Esophagus mucosa (tissue), 1 donor: ENCODE measurements around the gene CADPS. TPM values are rescaled to one million over a fixed set of nuclear protein-coding genes. Genes with fewer than 3 reads are reported as not detected.

Experiments
- ATAC-seq: fragments of 200-7000 bp; cut with Tn5 transposase; one replicate; pipeline ENCODE4 v1.9.1; 2020
- total RNA-seq: library from RNA; stranded (reverse); gene quantifications from one replicate; pipeline ENCODE4 v1.2.4, GENCODE V29; 2023
- donor health status: DM: yes; HTN: yes; CAD: no.

CADPS gene
- total RNA-seq, 1 donor from 2014 or later: 0.08 TPM

- no peak for ATAC-seq
Observed at GRCh38 chr3:62493109-62493801, 382.0 kb downstream of the CADPS start.

GRCh38 chr3:62482961-62483360, 392.3 kb downstream of the CADPS start:
- no peak for ATAC-seq

DNA sequence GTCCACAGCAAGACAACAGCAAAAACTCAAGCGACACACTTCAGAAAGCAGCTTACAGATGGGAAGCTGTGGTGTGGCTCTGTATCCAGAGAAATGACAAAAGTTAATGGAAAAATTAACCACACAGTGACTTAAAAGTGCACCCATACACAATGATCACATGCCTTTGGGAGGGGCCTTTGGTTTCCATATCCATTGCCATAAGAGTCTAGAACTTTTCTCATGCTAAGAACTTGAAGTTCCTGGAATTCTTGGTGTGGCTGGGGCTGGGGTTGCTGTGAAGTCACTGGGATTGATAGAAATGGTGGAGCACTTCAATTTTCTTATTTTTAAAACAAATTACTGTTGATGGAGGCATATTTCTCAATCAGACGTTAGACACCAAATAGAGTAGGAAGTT, 393.3 kb downstream of the CADPS start:
- ATAC-seq: no peak

GRCh38 chr3:62480056-62480455, 395.2 kb downstream of the CADPS start:
- ATAC-seq: no peak

- ATAC-seq: no peak
Observed at GRCh38 chr3:62479326-62479725, 395.9 kb downstream of the CADPS start.

DNA sequence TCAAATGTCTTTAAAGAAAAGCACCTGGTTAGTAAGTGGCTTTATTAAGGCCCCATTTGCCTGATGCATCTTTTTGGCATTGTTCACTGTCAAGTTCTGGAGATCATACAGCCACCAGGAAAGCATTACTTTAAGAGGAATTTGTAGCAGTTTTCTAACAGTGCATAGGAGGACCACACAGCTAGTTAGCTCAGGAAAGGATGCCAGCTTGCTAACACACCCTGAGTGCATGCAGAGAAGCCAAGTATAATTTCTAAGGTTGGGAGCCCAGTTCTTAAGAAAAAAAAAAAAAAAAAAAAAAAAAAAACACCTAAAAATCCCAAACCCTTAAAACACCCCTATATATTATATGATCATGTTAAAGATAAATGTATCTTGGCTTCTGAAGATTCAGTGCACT, 399.9 kb downstream of the CADPS start:
- no peak for ATAC-seq

DNA sequence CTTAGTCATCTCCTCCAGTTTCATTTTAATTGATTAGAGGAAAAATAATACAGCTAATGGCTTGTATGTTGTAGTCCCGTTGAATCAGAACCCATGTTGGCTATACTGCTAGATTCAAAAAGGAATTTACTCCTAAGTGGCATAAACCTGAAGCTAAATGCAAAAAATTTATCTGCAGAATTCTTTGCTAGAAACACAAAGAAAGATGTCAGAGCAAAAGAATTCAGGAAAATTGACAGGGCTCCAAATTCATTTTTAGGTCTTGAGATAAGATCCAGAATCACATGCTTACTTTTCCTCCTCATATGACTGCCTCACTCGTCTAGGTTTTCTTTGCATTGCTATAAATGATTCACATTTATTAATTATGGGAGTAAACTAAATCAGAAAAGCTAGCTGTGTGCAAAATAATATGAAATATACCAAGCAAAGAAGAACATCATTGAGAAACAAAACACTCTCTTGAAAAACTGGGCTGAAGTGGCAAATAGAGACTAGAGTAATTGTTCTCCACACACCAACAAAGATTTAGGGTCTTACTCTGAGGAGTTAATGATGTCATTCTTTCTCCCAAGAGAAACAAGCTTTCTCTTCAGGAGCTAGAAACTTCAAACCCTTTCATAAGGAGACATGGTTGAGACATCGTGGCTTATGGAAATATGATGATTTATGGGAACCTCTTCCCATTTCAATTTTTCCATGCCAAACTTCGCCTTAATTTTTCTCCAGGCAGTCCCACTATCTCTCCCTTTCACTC, 407.1 kb downstream of the CADPS start:
- no peak for ATAC-seq

GRCh38 chr3:62462788-62463187, 412.4 kb downstream of the CADPS start:
- no peak for ATAC-seq

DNA sequence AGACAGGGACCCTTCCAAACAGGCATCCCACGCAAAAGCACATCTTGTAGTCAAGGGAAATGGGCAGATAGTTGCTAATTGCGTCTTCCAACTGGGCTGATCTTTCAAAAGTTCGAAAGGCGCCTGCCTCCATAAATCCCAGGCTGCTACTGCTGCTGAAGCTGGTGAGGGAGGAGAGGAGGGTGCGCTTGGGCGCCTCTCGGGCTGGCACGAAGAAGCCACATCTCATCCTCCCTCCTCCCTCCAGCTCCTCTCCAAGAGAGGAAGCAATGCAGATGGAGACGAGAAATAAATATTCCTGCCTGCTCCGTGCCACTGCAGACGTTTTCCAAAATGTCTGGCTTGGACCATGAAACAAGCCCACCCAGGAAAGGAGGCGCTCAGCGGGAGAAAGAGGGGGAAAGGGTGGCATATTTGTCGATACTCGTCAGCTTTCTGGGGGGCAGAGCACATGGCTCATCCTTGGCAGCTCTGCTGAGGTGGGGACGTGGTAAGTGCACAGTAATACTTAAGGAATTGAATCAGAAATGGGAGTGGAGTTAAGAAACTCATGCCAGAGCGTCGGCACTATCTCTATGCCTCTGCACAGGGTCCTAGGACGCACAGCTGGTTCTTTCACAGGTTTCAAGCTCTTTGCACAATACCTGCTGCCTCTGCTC, 413.0 kb downstream of the CADPS start:
- no peak for ATAC-seq

DNA sequence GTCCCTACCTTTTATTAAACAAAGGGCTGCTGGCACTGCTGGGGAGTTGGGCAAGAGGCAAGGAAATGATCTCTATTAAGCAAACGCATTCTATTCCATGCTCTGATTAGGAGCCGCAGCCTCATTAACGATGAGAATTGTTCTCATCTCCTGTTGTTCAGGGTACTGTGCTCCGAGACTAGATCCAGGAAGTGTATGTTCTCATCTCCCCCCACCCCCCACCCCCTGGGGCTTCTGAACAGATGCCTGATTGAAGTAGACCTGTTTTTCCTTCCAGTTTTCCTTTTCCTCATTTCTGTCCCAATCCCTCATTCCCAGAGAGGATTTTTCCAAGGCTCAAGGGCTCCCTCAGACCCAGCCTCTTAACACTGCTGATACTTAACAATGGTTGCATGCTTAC, 420.3 kb downstream of the CADPS start:
- no peak for ATAC-seq

DNA sequence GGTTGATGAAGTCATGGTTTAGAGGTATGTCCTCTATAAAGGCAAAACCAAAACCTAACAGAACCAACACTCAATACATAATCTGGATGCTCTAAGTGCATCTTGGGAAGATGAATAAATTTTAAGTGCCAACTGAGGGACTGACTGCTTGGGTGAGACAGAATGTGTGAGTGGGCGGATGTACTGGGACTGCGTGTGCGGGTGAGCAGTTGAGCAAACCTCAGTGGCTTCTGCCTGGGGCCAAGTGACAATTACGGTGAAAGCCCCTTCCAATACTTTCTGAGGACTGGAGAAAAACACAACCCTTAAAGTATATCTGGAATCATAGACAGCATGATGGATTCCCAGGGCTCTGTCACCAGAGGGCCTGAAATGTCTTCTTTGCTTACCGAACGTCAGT, 421.8 kb downstream of the CADPS start:
- no peak for ATAC-seq

DNA sequence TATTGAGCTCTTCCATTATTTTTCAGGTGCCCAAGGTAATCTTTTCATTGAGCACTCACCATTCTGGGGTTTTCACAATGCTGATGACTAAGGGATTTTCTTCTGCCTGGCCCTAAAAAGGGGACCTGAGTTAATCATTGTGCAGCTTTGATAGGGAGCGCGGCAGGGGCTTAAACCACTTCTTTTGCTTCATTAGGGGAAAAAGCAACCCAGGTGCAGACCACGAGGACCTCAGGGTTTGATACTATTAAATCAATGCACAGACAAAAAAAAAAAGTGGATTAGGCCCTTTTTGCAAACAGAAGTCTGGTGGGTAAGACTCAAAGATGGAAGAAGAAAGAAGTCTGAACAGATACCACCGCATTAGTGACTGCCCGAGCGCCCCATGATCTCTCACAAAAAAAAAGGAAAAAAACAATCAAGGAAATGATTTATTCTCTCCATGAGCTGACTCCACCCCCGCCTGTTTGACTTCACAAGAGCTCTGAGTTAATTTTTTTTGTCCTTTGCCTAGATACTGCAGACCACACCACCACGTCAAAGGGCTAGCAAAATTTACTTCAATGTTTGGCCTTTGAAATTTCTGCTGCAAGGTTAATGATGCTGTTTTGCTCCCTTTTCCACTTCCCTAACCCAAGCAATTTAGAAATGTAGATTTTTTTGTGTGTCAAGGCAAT, 423.9 kb downstream of the CADPS start:
- no peak for ATAC-seq

GRCh38 chr3:62446337-62446940, 428.8 kb downstream of the CADPS start:
- no peak for ATAC-seq

DNA sequence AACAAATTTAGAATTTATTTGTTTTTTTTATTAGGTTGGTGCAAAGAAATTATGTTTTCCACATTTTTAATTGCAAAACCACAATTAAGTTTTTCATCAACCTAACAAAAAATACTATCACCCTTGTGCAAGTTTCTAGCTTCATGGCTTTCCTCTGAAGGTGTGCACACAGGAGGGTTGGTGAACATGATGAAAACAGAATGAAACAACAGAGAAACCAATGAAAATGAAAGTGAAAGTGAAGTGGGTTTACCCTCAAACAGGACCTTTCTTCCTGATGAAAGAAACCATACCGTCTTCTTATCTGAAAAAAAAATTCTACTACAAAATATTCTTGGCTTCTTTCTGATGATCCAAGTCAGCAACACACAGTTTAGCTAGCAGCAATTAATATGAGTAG, 429.9 kb downstream of the CADPS start:
- no peak for ATAC-seq

DNA sequence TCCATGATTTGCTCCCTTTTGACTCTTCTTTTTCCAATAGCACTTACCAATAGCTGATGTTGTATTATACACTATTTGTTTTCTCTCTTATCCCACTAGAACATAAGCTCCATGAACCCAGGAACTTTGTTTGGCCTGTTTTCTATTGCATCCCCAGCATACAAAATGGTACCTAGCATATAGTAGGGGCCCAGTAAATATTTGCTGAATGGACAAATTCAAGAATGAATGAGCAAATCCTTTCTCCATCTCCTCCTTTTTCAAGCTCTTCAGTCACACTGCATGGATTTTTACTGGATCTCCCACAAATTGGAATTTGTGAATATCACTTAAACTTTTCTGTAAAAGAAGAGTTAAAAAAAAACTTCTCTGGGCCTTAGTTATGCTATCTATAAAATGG, 435.2 kb downstream of the CADPS start:
- ATAC-seq: no peak

DNA sequence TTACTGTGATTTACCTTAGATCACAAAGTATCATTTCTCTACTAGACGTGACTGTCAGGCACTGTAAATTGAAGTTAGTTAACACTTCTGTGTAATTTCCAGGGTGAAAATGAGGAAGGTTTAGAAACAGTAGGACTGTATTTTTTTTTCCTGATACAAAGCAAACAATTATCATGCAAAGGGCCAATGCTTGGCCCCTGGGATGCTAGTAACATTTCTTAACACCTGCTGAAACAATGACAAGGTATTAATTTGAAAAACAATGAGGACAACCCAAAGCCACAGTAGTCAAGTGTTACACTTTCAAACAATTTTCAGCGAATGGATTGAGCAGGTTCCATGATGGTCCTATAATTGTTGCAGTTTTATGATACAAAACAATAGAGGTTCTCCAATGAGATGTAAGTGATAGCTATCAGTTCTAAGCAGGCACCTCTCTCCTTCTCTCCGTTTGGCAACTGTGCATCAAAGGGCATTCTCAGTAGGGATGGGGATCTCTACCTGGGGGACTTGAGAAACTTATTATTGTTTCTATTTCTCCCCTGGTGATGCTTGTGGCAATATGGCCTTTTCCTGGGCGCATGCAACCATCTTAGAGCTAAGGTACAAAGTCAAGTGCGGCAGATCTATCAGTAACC, 435.9 kb downstream of the CADPS start:
- ATAC-seq: no peak

GRCh38 chr3:62436785-62437184, 438.4 kb downstream of the CADPS start:
- ATAC-seq: no peak

- ATAC-seq: no peak
Observed at GRCh38 chr3:62433396-62433795, 441.8 kb downstream of the CADPS start.

DNA sequence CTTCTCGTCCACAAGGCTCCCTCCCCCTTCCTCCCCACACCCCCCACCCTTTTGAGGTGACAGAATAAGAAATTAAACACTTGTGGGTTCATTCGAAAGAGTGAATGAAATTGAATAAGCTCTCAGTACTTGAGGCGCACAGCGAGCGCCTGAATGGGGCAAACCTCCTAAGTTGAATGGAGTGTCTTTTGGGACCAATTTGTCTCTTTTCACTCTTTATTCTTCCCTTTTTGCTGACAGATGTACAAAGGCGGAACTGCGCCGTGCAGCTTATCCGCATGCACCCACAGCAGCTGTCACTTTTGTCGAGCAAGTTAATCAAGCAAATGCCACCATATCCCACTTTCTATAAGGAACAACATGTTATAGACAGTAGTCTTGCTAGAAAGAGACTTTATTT, 454.0 kb downstream of the CADPS start:
- ATAC-seq: no peak

DNA sequence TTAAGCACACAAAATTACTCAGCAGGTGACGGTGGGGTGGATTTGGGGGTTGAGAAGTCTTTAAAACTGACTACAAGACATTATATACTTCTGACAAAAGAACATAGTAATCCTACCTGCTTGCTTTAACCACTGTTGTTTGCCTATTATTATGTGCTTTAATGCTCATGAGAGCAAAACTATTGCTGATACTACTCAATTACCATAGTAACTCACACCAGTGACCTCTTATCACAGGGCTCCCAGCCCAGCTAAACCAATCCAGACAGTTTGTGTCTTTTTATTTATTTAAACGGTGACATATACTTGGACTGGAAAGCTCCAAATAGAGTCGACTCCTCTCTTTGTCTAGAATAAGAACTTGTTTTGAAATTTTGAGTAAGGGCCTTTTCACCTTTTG, 459.1 kb downstream of the CADPS start:
- no peak for ATAC-seq

DNA sequence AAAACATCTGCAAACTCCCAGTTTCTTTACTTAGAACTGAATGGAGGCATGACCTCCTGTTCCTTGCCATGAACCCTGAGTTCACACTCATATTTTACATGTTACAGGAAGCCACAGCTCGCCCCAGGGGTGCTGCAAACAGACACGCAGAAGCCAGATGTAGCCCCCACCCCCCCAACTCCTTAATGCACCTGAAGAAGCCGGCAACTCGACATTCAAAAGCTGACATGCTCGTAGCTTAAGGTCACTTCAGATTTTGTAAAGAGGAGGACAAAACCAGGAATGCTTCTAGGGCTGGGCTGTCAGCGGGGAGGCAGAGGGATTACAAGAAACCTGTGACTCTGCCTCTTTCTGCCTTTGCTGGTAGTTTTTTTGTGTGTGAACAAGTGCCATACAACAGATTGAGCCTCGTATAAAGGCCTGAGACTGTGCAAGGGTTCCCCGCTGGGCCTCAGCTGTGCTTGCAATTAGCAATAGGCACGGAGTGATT, 459.9 kb downstream of the CADPS start:
- ATAC-seq: no peak

DNA sequence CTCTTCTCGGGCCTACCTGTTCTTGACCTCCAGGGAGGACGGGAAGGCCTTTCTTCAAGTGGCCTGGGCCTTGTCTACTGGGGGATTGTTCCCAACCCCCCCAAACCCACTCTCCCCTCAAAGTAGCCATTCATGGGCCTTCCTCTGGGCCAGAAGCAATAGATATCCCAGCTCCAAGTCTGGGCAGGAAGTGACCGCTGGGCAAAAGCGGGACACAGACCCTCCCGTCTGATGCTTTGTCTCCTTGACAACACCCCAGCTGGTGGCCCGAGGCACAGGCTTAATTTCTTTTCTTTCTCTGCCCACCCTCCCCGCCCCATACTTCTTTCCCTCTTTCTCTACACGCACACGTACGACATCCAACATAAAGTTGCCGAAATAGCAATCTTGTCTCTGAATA, 460.4 kb downstream of the CADPS start:
- no peak for ATAC-seq
